RWPE2 (cell line): ENCODE measurements around the gene RNASE13.

Experiments used
- ATAC-seq: fragments of 200-7000 bp; cut with Tn5 transposase; 3 replicates; pipeline ENCODE4 v1.9.1; 2021; ENCODE audit warnings: low read depth
- DNase-seq: peaks from one replicate; pipeline ENCODE4 v3.0.0-alpha.2; 2020; ENCODE audit warnings: low spot score
- H3K27ac ChIP-seq: fragments of 450-650 bp; 2 replicates; pipeline ENCODE4 v1.5.1; 2017; ENCODE audit warnings: mild to moderate bottlenecking; ENCODE audit not compliant: poor library complexity, severe bottlenecking
- H3K27me3 ChIP-seq: fragments of 250-450 bp; sonication (Bioruptor Pico); 2 replicates; pipeline ENCODE4 v1.5.1; 2021; ENCODE audit warnings: mild to moderate bottlenecking, moderate library complexity; ENCODE audit not compliant: insufficient read depth, poor library complexity, severe bottlenecking
- H3K36me3 ChIP-seq: fragments of 250-450 bp; sonication (Bioruptor Pico); 2 replicates; pipeline ENCODE4 v1.5.1; 2020; ENCODE audit warnings: low read depth, mild to moderate bottlenecking, moderate library complexity
- H3K4me1 ChIP-seq: fragments of 250-450 bp; sonication (Bioruptor Pico); 2 replicates; pipeline ENCODE4 v1.5.1; 2021; ENCODE audit warnings: mild to moderate bottlenecking, moderate library complexity; ENCODE audit not compliant: insufficient read depth, poor library complexity, severe bottlenecking
- H3K4me3 ChIP-seq: fragments of 250-450 bp; sonication (Bioruptor Pico); 2 replicates; pipeline ENCODE4 v1.5.1; 2021; ENCODE audit warnings: mild to moderate bottlenecking, moderate library complexity; ENCODE audit not compliant: severe bottlenecking
- H3K9me3 ChIP-seq: fragments of 250-450 bp; sonication (Bioruptor Pico); 2 replicates; pipeline ENCODE4 v1.5.1; 2021; ENCODE audit warnings: mild to moderate bottlenecking, moderate library complexity; ENCODE audit not compliant: severe bottlenecking
- TF ChIP-seq, protein P1 (sequence below): fragments of 450-650 bp; IDR thresholded peaks from one replicate; pipeline ENCODE4 v1.5.1; 2017; ENCODE audit warnings: mild to moderate bottlenecking, moderate library complexity; ENCODE audit not compliant: poor library complexity, severe bottlenecking

The RNASE13 gene

DNA sequence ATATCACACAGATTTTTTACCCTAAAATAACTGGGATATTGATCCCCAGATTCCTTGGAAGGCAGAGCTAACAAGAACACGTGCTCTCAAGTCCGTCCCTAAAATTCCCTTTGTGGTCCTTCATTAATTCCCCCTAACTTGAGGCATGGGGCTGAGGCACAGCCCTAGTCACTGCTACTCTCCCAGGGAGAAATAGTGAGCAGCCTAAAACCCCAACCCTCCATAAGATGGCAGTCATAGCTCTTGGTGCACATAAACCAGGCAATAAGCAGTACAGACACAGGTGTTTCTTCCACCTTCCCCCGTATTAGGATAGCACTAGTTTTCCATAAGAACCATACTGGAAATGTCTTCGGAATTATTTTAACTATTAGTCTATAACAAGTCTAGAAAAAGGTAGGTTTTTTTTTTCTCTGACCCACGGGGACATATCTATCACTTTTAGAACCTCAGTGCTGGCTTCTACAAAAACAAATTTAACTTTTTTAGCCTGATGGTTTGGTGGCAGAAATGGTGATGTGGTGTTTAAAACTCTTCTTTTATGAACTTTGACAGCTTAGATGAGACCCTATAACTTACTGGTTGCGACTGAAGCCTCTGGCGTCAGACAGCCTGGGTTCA lies 32.4 kb upstream of the RNASE13 start:
- DNase-seq (no peak), ATAC-seq (no peak)
- Histone ChIP-seq H3K36me3 (no peaks in the 10 kb centered on the region), H3K27ac (no peak overlapping the region), H3K9me3 (no peaks in the 10 kb centered on the region), H3K27me3 (peaks cover 12% of the 10 kb centered on the region), H3K4me3 (no peak overlapping the region), H3K4me1 (peaks cover 6% of the 10 kb centered on the region)
- TF ChIP-seq, protein P1, sequence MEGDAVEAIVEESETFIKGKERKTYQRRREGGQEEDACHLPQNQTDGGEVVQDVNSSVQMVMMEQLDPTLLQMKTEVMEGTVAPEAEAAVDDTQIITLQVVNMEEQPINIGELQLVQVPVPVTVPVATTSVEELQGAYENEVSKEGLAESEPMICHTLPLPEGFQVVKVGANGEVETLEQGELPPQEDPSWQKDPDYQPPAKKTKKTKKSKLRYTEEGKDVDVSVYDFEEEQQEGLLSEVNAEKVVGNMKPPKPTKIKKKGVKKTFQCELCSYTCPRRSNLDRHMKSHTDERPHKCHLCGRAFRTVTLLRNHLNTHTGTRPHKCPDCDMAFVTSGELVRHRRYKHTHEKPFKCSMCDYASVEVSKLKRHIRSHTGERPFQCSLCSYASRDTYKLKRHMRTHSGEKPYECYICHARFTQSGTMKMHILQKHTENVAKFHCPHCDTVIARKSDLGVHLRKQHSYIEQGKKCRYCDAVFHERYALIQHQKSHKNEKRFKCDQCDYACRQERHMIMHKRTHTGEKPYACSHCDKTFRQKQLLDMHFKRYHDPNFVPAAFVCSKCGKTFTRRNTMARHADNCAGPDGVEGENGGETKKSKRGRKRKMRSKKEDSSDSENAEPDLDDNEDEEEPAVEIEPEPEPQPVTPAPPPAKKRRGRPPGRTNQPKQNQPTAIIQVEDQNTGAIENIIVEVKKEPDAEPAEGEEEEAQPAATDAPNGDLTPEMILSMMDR = peak; percentile 43

DNA sequence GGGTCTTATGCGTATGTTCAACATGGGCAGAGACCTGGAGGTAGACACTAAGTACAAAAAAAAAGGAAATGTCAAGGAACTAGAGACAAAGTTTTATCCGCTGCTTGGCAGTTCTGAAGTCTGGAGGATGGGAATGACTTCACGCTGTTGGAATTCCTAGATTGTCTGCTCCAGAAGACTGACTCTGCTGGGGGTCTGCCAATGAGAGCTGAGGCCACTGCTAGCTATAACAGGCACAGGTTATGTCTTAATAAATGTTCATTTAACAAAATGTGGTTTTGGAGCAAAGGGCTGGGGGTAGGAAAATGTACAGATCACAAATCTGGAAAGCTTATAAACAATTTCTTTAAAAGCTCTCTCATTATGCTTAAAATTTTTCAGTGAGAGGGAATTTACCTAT lies 28.9 kb upstream of the RNASE13 start:
- peak; percentile 37; the same call in 1 of the 3 replicates for ATAC-seq
- no peaks in the 10 kb centered on the region for H3K36me3 ChIP-seq

DNA sequence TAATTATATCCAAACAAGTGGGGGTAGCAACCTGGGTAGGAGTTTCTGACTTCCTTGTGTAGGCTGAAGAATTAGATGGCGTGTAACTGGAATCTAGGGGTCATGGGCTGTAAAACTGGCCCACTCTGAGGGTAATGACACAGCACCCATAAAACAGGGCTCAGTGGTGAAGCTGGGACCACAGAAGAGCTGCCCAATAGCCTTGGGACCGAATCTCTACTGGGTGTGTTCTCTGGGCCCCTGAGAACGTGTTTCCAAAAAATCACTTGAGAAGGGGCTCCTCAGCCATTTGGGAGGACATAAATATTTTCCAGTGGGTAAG lies 26.7 kb upstream of the RNASE13 start:
- TF ChIP-seq, protein P1 = no peak
- ATAC-seq = no peak
- no peaks in the 10 kb centered on the region for H3K27me3 ChIP-seq
- DNase-seq = no peak
- no peak overlapping the region for H3K4me3 ChIP-seq
- no peaks in the 10 kb centered on the region for H3K36me3 ChIP-seq
- H3K27ac ChIP-seq = no peak overlapping the region
- H3K4me1 ChIP-seq = no peaks in the 10 kb centered on the region
- H3K9me3 ChIP-seq = no peaks in the 10 kb centered on the region

More for the DNA sequence above, 28.9 kb upstream of the RNASE13 start:
- TF ChIP-seq, protein P1 = no peak
- DNase-seq = no peak
- Histone ChIP-seq H3K4me1 (no peaks in the 10 kb centered on the region), H3K27ac (no peak overlapping the region), H3K27me3 (no peaks in the 10 kb centered on the region), H3K4me3 (no peak overlapping the region), H3K9me3 (no peaks in the 10 kb centered on the region)

DNA sequence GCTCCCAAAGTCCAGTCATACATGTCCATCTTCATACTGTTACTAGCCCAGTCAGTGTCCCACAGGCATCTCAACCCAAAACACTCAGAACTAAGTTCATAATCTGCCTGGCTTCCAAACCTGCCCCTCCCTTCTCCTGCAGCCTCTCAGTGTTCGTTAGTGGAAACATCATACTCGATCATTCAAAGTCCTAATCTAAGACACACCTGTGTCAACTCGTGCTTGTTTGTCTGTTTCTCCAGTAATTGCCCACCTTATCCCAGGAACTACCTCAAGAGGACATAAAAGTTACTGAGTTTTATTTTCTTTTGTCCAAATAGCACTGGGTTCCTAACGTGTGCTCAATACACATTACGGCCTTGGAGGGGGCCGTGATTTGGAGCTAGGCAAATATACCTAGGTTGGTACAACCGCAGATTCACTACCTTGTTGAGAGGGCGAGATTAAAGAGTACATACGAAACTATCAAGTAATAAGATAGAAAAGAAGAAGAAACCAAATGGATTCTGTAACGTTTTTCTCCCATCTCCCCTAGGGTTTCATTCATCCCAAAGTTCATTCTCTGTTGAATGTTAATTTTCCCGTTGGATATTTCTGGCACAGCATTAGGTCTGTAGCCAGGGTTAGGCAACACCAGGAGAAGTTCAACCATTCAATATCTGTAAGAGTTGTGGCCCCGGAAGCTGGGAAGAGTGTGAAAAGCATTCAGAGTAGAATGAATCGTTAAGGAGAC lies 26.2 kb upstream of the RNASE13 start:
- no peaks in the 10 kb centered on the region for H3K27me3 ChIP-seq
- DNase-seq = no peak
- H3K9me3 ChIP-seq = no peaks in the 10 kb centered on the region
- H3K4me1 ChIP-seq = no peaks in the 10 kb centered on the region
- no peaks in the 10 kb centered on the region for H3K36me3 ChIP-seq
- H3K27ac ChIP-seq = no peak overlapping the region
- no peak overlapping the region for H3K4me3 ChIP-seq
- no peak for ATAC-seq
- TF ChIP-seq, protein P1 = no peak
